ENCODE results near the gene MASP1. TPM values are rescaled to one million over a fixed set of nuclear protein-coding genes. Genes with fewer than 3 reads are reported as not detected.

The MASP1 gene
- total RNA-seq, 1 donor from 2014 or later = not detected

GRCh38 chr3:187280644-187281043 lies 10.9 kb downstream of the MASP1 start:
- TF ChIP-seq CTCF (conservative IDR thresholded peaks at IDR 0.05; ENCODE audit: low read depth, low read length) = no peak
- no peak overlapping the region for H3K4me3 ChIP-seq (ENCODE audit: low read depth, low read length)
- no peak for DNase-seq (ENCODE audit: low read depth)

- DNase-seq (ENCODE audit: low read depth) = no peak
- H3K4me3 ChIP-seq (ENCODE audit: low read depth, low read length) = no peak overlapping the region
- TF ChIP-seq CTCF (conservative IDR thresholded peaks at IDR 0.05; ENCODE audit: low read depth, low read length) = no peak
Observed at GRCh38 chr3:187277129-187277462, 14.4 kb downstream of the MASP1 start.

- TF ChIP-seq CTCF (conservative IDR thresholded peaks at IDR 0.05; ENCODE audit: low read depth, low read length) = no peak
- DNase-seq (ENCODE audit: low read depth) = no peak
- H3K4me3 ChIP-seq (ENCODE audit: low read depth, low read length) = no peak overlapping the region
Observed at GRCh38 chr3:187276397-187277128, 15.0 kb downstream of the MASP1 start.

- no peak for DNase-seq (ENCODE audit: low read depth)
- no peak overlapping the region for H3K4me3 ChIP-seq (ENCODE audit: low read depth, low read length)
- no peak for TF ChIP-seq CTCF (conservative IDR thresholded peaks at IDR 0.05; ENCODE audit: low read depth, low read length)
Observed at GRCh38 chr3:187274977-187275338, 16.6 kb downstream of the MASP1 start.

GRCh38 chr3:187274315-187274976 lies 17.1 kb downstream of the MASP1 start:
- no peak for DNase-seq (ENCODE audit: low read depth)
- no peak overlapping the region for H3K4me3 ChIP-seq (ENCODE audit: low read depth, low read length)
- TF ChIP-seq CTCF (conservative IDR thresholded peaks at IDR 0.05; ENCODE audit: low read depth, low read length) = no peak

GRCh38 chr3:187271582-187271981 lies 20.0 kb downstream of the MASP1 start:
- TF ChIP-seq CTCF (conservative IDR thresholded peaks at IDR 0.05; ENCODE audit: low read depth, low read length) = no peak
- DNase-seq (ENCODE audit: low read depth) = no peak
- H3K4me3 ChIP-seq (ENCODE audit: low read depth, low read length) = no peak overlapping the region

- TF ChIP-seq CTCF (conservative IDR thresholded peaks at IDR 0.05; ENCODE audit: low read depth, low read length) = no peak
- no peak overlapping the region for H3K4me3 ChIP-seq (ENCODE audit: low read depth, low read length)
- no peak for DNase-seq (ENCODE audit: low read depth)
Observed at GRCh38 chr3:187269486-187269885, 22.1 kb downstream of the MASP1 start.

All from epithelial cell of proximal tubule (primary cell).